Activated CD8-positive, alpha-beta T cell treated with anti-CD3 and anti-CD28 coated beads for 36 hours (primary cell): ENCODE results near the gene DTNA. TPM values are rescaled to one million over a fixed set of nuclear protein-coding genes. Genes with fewer than 3 reads are reported as not detected.

Experiments
- ATAC-seq: fragments of 200-7000 bp; cut with Tn5 transposase; one replicate; pipeline ENCODE4 v1.10.0; 2021; ENCODE audit warnings: mild to moderate bottlenecking, moderate library complexity
- CTCF ChIA-PET: fragments of 350-600 bp; sonication (Branson Sonifier 250); formaldehyde crosslinking; loops from one replicate; lab custom pipeline; 2021; ENCODE audit warnings: antibody characterized with exemption; lab: Charles Lee
- POLR2A ChIA-PET: fragments of 350-600 bp; sonication (Branson Sonifier 250); formaldehyde crosslinking; loops from one replicate; lab custom pipeline; 2021; ENCODE audit warnings: antibody characterized with exemption; lab: Charles Lee
- DNase-seq: peaks from one replicate; pipeline ENCODE4 v3.0.0-alpha.2; 2020
- H3K27ac Mint-ChIP-seq: one replicate; pipeline ENCODE4 v1.8.0; 2021; ENCODE audit warnings: mild to moderate bottlenecking, mixed read lengths
- H3K27me3 Mint-ChIP-seq: one replicate; pipeline ENCODE4 v1.8.0; 2021; ENCODE audit warnings: mixed read lengths
- H3K36me3 Mint-ChIP-seq: one replicate; pipeline ENCODE4 v1.8.0; 2021; ENCODE audit warnings: low read depth, mixed read lengths
- H3K4me1 Mint-ChIP-seq: one replicate; pipeline ENCODE4 v1.8.0; 2021; ENCODE audit warnings: low read depth, mixed read lengths
- H3K4me3 Mint-ChIP-seq: one replicate; pipeline ENCODE4 v1.8.0; 2021; ENCODE audit warnings: mild to moderate bottlenecking, moderate library complexity, mixed read lengths
- H3K9me3 Mint-ChIP-seq: one replicate; pipeline ENCODE4 v1.8.0; 2021; ENCODE audit warnings: mixed read lengths
- intact Hi-C: fragments of 100-400 bp; cut with micrococcal nuclease; formaldehyde crosslinking; loops from one replicate; pipeline ENCODE4 v1.10.0; 2022
- total RNA-seq, 2 experiments: library from RNA; stranded (reverse); gene quantifications; one replicate each; pipeline ENCODE4 v1.2.3, GENCODE V29; 2021
- TF ChIP-seq, protein P1 (sequence below): fragments of 200-600 bp; IDR thresholded peaks from one replicate; pipeline ENCODE4 v1.8.0; 2022; ENCODE audit warnings: antibody characterized with exemption, mild to moderate bottlenecking

DTNA gene
- total RNA-seq, 2 experiments from 2014 or later = 0.40 to 0.41 TPM

DNA sequence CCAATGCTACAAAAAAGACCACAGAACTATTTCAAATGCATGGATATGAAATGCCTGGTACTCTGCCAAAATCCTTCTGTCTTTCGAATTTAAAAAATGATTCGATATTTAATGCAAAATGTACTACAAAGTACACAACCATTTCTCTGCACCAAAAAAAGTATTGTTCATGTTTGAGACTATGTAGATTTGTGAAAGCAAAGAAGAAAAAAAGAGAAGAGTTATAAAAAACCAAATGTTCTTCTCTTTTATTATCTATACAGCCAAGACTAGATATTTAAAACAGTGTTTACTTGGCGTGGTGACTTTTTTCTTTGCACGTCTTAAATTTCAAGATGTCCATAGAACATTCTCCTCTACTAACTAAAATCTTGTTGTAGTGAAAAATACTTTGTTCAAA, 89.2 kb downstream of the DTNA start:
- CTCF ChIA-PET = interaction anchor here (1.2 kb wide), 1 partner anchor 11 kb away, joined by 3 read pairs; no protein-coding TSS in a partner anchor
- POLR2A ChIA-PET = no interaction called here
- H3K36me3 Mint-ChIP-seq = no peaks in the 10 kb centered on the region
- DNase-seq (no peak), ATAC-seq (no peak)
- peaks cover 8% of the 10 kb centered on the region for H3K27me3 Mint-ChIP-seq
- no peaks in the 10 kb centered on the region for H3K9me3 Mint-ChIP-seq
- TF ChIP-seq, protein P1, sequence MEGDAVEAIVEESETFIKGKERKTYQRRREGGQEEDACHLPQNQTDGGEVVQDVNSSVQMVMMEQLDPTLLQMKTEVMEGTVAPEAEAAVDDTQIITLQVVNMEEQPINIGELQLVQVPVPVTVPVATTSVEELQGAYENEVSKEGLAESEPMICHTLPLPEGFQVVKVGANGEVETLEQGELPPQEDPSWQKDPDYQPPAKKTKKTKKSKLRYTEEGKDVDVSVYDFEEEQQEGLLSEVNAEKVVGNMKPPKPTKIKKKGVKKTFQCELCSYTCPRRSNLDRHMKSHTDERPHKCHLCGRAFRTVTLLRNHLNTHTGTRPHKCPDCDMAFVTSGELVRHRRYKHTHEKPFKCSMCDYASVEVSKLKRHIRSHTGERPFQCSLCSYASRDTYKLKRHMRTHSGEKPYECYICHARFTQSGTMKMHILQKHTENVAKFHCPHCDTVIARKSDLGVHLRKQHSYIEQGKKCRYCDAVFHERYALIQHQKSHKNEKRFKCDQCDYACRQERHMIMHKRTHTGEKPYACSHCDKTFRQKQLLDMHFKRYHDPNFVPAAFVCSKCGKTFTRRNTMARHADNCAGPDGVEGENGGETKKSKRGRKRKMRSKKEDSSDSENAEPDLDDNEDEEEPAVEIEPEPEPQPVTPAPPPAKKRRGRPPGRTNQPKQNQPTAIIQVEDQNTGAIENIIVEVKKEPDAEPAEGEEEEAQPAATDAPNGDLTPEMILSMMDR = no peak
- peaks cover 6% of the 10 kb centered on the region for H3K4me1 Mint-ChIP-seq
- H3K27ac Mint-ChIP-seq = no peak overlapping the region
- intact Hi-C loops = no loop called here
- no peak overlapping the region for H3K4me3 Mint-ChIP-seq

DNA sequence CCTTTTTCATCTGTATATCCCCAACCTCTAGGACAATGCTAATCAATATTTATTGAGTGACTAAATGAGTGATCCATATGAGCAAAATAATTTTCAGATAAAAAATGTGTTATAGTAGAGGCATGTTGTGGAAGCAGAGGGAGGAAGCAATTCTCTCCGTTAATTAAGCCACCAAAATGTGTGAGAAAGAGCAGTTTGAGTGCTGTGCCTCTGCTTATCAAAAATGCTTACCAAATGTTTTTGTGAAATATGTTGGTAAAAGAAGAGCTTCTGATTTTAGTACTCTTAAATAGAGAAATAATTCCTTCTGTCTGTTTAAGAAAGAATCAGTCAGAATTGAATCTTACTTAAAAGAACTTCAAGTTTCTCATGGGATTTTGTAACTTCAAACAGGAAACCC, 90.3 kb downstream of the DTNA start:
- ChIA-PET CTCF (no interaction called here), POLR2A (no interaction called here)
- H3K27me3 Mint-ChIP-seq = peaks cover 6% of the 10 kb centered on the region
- H3K9me3 Mint-ChIP-seq = no peaks in the 10 kb centered on the region
- ATAC-seq (no peak), DNase-seq (no peak)
- TF ChIP-seq, protein P1 = no peak
- H3K4me3 Mint-ChIP-seq = no peak overlapping the region
- intact Hi-C loops = no loop called here
- peaks cover 7% of the 10 kb centered on the region for H3K4me1 Mint-ChIP-seq
- H3K36me3 Mint-ChIP-seq = no peaks in the 10 kb centered on the region
- no peak overlapping the region for H3K27ac Mint-ChIP-seq

DNA sequence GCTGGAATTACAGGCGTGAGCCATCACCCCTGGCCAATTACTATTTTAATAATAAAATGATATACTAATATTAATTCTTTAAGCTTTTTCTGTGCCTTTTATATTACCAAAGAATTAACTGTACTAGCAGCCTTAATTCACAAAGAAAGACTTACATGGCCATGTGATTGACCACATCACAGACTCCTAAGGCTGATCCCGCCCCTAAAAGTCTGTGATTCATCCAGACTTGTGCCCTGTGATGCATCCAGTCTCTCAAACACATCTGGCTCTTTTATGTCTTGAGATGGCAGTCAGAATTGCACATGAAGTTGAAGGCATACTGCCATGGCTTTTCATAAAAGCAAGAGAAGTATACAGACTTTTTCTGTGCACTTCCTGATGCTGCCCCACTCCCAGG, 91.7 kb downstream of the DTNA start:
- CTCF ChIA-PET = no interaction called here
- peak; percentile 70 for ATAC-seq
- Mint-ChIP-seq H3K27ac (no peak overlapping the region), H3K27me3 (peaks cover 4% of the 10 kb centered on the region), H3K36me3 (no peaks in the 10 kb centered on the region), H3K4me3 (no peak overlapping the region), H3K4me1 (peaks cover 12% of the 10 kb centered on the region), H3K9me3 (no peaks in the 10 kb centered on the region)
- peak; percentile 24 for DNase-seq
- intact Hi-C loops = no loop called here
- POLR2A ChIA-PET = no interaction called here
- TF ChIP-seq, protein P1 = no peak

DNA sequence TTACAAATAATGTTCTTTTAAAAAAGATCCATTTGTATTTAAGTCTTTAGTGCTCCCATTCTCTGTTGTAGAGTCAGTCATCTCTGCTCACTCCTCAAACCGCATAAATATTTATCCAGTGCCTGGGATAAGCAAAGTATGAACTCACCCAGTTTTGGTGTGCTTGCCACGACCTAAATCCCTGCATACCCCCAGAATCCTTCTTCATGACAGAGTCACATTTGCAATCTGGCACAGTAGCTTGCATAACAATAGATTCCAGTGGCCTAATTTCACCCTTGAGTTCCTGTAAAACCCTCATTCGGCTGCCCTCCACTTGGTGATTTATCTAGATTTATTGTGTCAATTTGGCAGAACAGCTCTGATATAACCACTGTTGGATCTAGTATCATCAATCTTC, 92.9 kb downstream of the DTNA start:
- intact Hi-C loops = no loop called here
- CTCF ChIA-PET = interaction anchor here (1.1 kb wide), 1 partner anchor 15 kb away, joined by 3 read pairs; no protein-coding TSS in a partner anchor
- H3K4me3 Mint-ChIP-seq = no peak overlapping the region
- DNase-seq (no peak), ATAC-seq (no peak)
- peaks cover 12% of the 10 kb centered on the region for H3K4me1 Mint-ChIP-seq
- H3K36me3 Mint-ChIP-seq = no peaks in the 10 kb centered on the region
- H3K27me3 Mint-ChIP-seq = peaks cover 1% of the 10 kb centered on the region
- POLR2A ChIA-PET = no interaction called here
- TF ChIP-seq, protein P1 = no peak
- H3K9me3 Mint-ChIP-seq = no peaks in the 10 kb centered on the region
- no peak overlapping the region for H3K27ac Mint-ChIP-seq

DNA sequence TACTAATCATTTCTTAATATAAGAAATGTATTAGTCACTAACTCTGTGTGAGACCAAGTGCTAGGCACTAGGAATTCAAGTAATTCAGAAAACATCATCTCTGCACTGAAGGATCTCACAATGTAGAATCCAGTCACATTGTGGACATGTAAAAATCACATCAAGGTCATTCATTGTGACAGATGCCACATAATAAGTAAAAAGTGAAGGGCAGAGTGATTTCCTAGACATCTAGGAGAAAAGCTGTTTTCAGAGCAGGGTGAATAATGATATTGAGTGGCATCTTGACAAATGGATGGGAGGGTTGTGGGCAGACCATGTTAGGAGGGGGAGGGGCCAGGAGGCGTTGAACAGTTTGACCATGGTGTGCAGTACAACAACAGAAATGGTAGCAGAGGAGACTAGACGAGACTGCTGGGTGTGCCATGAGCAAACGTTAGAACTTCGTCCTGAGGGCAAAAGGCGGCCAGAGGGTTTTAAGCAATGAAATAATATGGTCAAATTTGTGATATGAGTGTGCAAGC, 93.8 kb downstream of the DTNA start:
- intact Hi-C loops = no loop called here
- H3K27ac Mint-ChIP-seq = no peak overlapping the region
- ChIA-PET CTCF (interaction anchor here (1.1 to 2.0 kb wide), 3 partner anchors 16 to 142 kb away, joined by 3 to 8 read pairs (median 4); no protein-coding TSS in a partner anchor), POLR2A (interaction anchor here (0.6 kb wide), 1 partner anchor 108 kb away, joined by 3 read pairs; no protein-coding TSS in a partner anchor)
- H3K4me3 Mint-ChIP-seq = no peak overlapping the region
- TF ChIP-seq, protein P1 = no peak
- ATAC-seq (no peak), DNase-seq (no peak)
- peaks cover 9% of the 10 kb centered on the region for H3K4me1 Mint-ChIP-seq
- H3K27me3 Mint-ChIP-seq = peaks cover 1% of the 10 kb centered on the region
- no peaks in the 10 kb centered on the region for H3K9me3 Mint-ChIP-seq
- H3K36me3 Mint-ChIP-seq = no peaks in the 10 kb centered on the region
